Muscle of leg (tissue), 11 donors: Measurements from ENCODE around the gene ABCD4. TPM values are rescaled to one million over a fixed set of nuclear protein-coding genes. Genes with fewer than 3 reads are reported as not detected.
"Not testable (repeated sequence)": the region's sequence is repeated elsewhere in the genome, so short reads cannot be mapped to it uniquely, and the experiment has no call there.

Experiments
- DNase-seq: peaks from one replicate; pipeline ENCODE4 v3.0.0; 2013
- H3K27ac ChIP-seq: one replicate; pipeline ENCODE4 v1.5.1; 2013; ENCODE audit warnings: mild to moderate bottlenecking, low read length, control low read depth
- H3K27me3 ChIP-seq: one replicate; pipeline ENCODE4 v1.6.1; 2013; ENCODE audit warnings: low read length; ENCODE audit not compliant: control insufficient read depth, insufficient read depth
- H3K36me3 ChIP-seq: one replicate; pipeline ENCODE4 v1.6.1; 2013; ENCODE audit warnings: low read length; ENCODE audit not compliant: control insufficient read depth, insufficient read depth
- H3K4me1 ChIP-seq: one replicate; pipeline ENCODE4 v1.6.1; 2013; ENCODE audit warnings: low read length; ENCODE audit not compliant: control insufficient read depth, insufficient read depth
- H3K4me3 ChIP-seq: one replicate; pipeline ENCODE4 v1.5.1; 2013; ENCODE audit warnings: low read length, control low read depth
- H3K9me3 ChIP-seq: replicated peaks from 2 replicates; pipeline ENCODE4 v1.6.1; 2013; ENCODE audit warnings: low read depth, low read length; ENCODE audit not compliant: control insufficient read depth
- WGBS: methylation state at CpG from one replicate; pipeline ENCODE4 v1.1.5; 2013; ENCODE audit warnings: missing lambda C conversion rate; ENCODE audit not compliant: insufficient coverage; 5-methylcytosine and 5-hydroxymethylcytosine counted together
- polyA plus RNA-seq, 8 donors: library from polyadenylated mRNA; unstranded; fragments of 120-200 nt; gene quantifications; one replicate each; pipeline versions ENCODE4 v1.2.1 to v1.2.3, GENCODE V29; 2013; ENCODE audit warnings: inconsistent platforms in 1 of 8, low replicate concordance in 1 of 8; ENCODE audit not compliant: insufficient read length in 8 of 8, insufficient read depth in 1 of 8
- total RNA-seq: library from RNA; stranded (reverse); fragments of 120-200 nt; gene quantifications from one replicate; pipeline ENCODE4 v1.2.4, GENCODE V29; 2013

Gene ABCD4
- total and polyA plus RNA-seq, 9 donors: 33.5 to 71.0 (median 57.9) TPM

GRCh38 chr14:74281069-74281468, 21.7 kb downstream of the ABCD4 start:
- H3K27ac ChIP-seq: no peak overlapping the region
- no peaks in the 10 kb centered on the region for H3K27me3 ChIP-seq
- H3K9me3 ChIP-seq: peaks cover 9% of the 10 kb centered on the region
- H3K4me1 ChIP-seq: no peaks in the 10 kb centered on the region
- no peak overlapping the region for H3K4me3 ChIP-seq
- peaks cover 26% of the 10 kb centered on the region for H3K36me3 ChIP-seq
- DNase-seq: no peak
- 100% methylated on average over 2 of the region's 2 CpGs for WGBS

- WGBS: 83% methylated on average over 1 of the region's 2 CpGs
Measured at GRCh38 chr14:74278080-74278479, 24.7 kb downstream of the ABCD4 start.

GRCh38 chr14:74275241-74275841, 27.4 kb downstream of the ABCD4 start:
- H3K36me3 ChIP-seq: no peaks in the 10 kb centered on the region
- no peak for DNase-seq
- no peaks in the 10 kb centered on the region for H3K4me1 ChIP-seq
- no peak overlapping the region for H3K4me3 ChIP-seq
- no peaks in the 10 kb centered on the region for H3K27me3 ChIP-seq
- peaks cover 6% of the 10 kb centered on the region for H3K9me3 ChIP-seq
- WGBS: 71% methylated on average over 4 of the region's 6 CpGs
- no peak overlapping the region for H3K27ac ChIP-seq

More at GRCh38 chr14:74278080-74278479, 24.7 kb downstream of the ABCD4 start:
- Histone ChIP-seq H3K27me3 (no peaks in the 10 kb centered on the region), H3K36me3 (peaks cover 5% of the 10 kb centered on the region), H3K4me1 (no peaks in the 10 kb centered on the region), H3K27ac (no peak overlapping the region), H3K4me3 (no peak overlapping the region), H3K9me3 (peaks cover 9% of the 10 kb centered on the region)
- DNase-seq: no peak

GRCh38 chr14:74271365-74271764, 31.4 kb downstream of the ABCD4 start:
- no peak overlapping the region for H3K4me3 ChIP-seq
- no peaks in the 10 kb centered on the region for H3K27me3 ChIP-seq
- no peaks in the 10 kb centered on the region for H3K9me3 ChIP-seq
- H3K4me1 ChIP-seq: no peaks in the 10 kb centered on the region
- no peaks in the 10 kb centered on the region for H3K36me3 ChIP-seq
- no peak overlapping the region for H3K27ac ChIP-seq
- no CpG with 5 or more reads among the region's 1 CpG for WGBS
- no peak for DNase-seq

GRCh38 chr14:74270382-74271177, 32.2 kb downstream of the ABCD4 start:
- WGBS: no CpG with 5 or more reads among the region's 14 CpGs
- not testable (repeated sequence) for DNase-seq, H3K4me3 ChIP-seq, H3K36me3 ChIP-seq, H3K4me1 ChIP-seq, H3K27me3 ChIP-seq, H3K27ac ChIP-seq, H3K9me3 ChIP-seq

- Histone ChIP-seq H3K4me3 (no peak overlapping the region), H3K36me3 (no peaks in the 10 kb centered on the region), H3K9me3 (no peaks in the 10 kb centered on the region), H3K27ac (no peak overlapping the region), H3K4me1 (no peaks in the 10 kb centered on the region), H3K27me3 (no peaks in the 10 kb centered on the region)
- no peak for DNase-seq
- WGBS: 50% methylated on average over 1 of the region's 3 CpGs
Measured at GRCh38 chr14:74267588-74267987, 35.1 kb downstream of the ABCD4 start.

GRCh38 chr14:74265301-74265965, 37.3 kb downstream of the ABCD4 start:
- 59% methylated on average over 11 of the region's 13 CpGs for WGBS

GRCh38 chr14:74263921-74264320, 38.8 kb downstream of the ABCD4 start:
- 33% methylated on average over 1 of the region's 5 CpGs for WGBS
- H3K4me1 ChIP-seq: no peaks in the 10 kb centered on the region

More at GRCh38 chr14:74265301-74265965, 37.3 kb downstream of the ABCD4 start:
- no peak for DNase-seq
- no peaks in the 10 kb centered on the region for H3K4me1 ChIP-seq
- H3K4me3 ChIP-seq: no peak overlapping the region
- H3K9me3 ChIP-seq: no peaks in the 10 kb centered on the region
- no peaks in the 10 kb centered on the region for H3K36me3 ChIP-seq
- no peaks in the 10 kb centered on the region for H3K27me3 ChIP-seq
- H3K27ac ChIP-seq: no peak overlapping the region

GRCh38 chr14:74263181-74263580, 39.6 kb downstream of the ABCD4 start:
- WGBS: 67% methylated on average over 8 of the region's 9 CpGs
- Histone ChIP-seq H3K36me3 (no peaks in the 10 kb centered on the region), H3K4me3 (no peak overlapping the region), H3K27me3 (peaks cover 11% of the 10 kb centered on the region), H3K27ac (no peak overlapping the region), H3K4me1 (peaks cover 2% of the 10 kb centered on the region), H3K9me3 (no peaks in the 10 kb centered on the region)
- no peak for DNase-seq

More at GRCh38 chr14:74263921-74264320, 38.8 kb downstream of the ABCD4 start:
- Histone ChIP-seq H3K27me3 (peaks cover 4% of the 10 kb centered on the region), H3K36me3 (no peaks in the 10 kb centered on the region), H3K9me3 (no peaks in the 10 kb centered on the region), H3K4me3 (no peak overlapping the region), H3K27ac (no peak overlapping the region)
- DNase-seq: no peak

- Histone ChIP-seq H3K4me3 (no peak overlapping the region), H3K9me3 (no peaks in the 10 kb centered on the region), H3K4me1 (peaks cover 10% of the 10 kb centered on the region), H3K27me3 (peaks cover 20% of the 10 kb centered on the region), H3K36me3 (no peaks in the 10 kb centered on the region), H3K27ac (no peak overlapping the region)
- 90% methylated on average over 8 of the region's 9 CpGs for WGBS
- no peak for DNase-seq
Measured at GRCh38 chr14:74262076-74262475, 40.7 kb downstream of the ABCD4 start.
